Muscle of arm (tissue), 12 donors: ENCODE measurements around the gene ABCD3. TPM values are rescaled to one million over a fixed set of nuclear protein-coding genes. Genes with fewer than 3 reads are reported as not detected.
"Not testable (repeated sequence)": the region's sequence is repeated elsewhere in the genome, so short reads cannot be mapped to it uniquely, and the experiment has no call there.

Source experiments
- DNase-seq: peaks from one replicate; pipeline ENCODE4 v3.0.0-alpha.2; 2013
- polyA plus RNA-seq, 12 donors: library from polyadenylated mRNA; unstranded; fragments of 120-200 nt; gene quantifications; one replicate each; pipeline ENCODE4 v1.2.1, GENCODE V29; 2013; ENCODE audit not compliant: insufficient read length in 12 of 12

The ABCD3 gene
- polyA plus RNA-seq, 12 donors: 21.6 to 33.2 (median 29.6) TPM; not detected in 1

DNA sequence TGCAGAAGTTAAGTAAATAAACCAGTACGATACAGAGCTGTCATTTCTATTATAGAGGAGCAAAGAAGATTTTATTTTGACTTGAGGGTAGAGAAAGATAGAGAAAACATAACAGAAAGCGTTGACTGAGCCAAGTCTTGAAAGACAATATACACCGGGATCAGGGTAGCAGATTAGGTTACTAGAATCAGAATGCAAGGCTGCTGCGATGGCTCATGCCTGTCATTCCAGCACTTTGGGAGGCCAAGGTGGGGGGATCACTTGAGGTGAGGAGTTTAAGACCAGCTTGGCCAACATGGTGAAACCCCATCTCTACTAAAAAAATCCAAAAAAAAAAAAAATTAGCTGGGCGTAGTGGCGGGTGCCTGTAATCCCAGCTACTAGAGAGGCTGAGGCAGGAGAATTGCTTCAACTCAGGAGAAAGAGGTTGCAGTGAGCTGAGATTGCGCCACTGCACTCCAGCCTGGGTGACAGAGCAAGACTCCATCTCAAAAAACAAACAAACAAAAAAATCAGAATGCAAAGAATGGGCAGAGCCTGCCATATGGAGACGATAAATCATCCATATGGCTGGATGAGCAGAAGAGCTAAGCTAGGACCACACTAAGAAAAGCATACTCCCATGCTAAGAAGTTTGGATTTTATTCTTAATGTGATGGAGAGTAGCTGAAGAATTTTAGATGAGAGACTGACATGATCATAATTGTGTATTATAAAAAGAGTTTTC lies 9.9 kb upstream of the ABCD3 start:
- DNase-seq: no peak

GRCh38 chr1:94411237-94411636 lies 7.0 kb upstream of the ABCD3 start:
- no peak for DNase-seq

GRCh38 chr1:94413311-94413710 lies 4.9 kb upstream of the ABCD3 start:
- no peak for DNase-seq

DNA sequence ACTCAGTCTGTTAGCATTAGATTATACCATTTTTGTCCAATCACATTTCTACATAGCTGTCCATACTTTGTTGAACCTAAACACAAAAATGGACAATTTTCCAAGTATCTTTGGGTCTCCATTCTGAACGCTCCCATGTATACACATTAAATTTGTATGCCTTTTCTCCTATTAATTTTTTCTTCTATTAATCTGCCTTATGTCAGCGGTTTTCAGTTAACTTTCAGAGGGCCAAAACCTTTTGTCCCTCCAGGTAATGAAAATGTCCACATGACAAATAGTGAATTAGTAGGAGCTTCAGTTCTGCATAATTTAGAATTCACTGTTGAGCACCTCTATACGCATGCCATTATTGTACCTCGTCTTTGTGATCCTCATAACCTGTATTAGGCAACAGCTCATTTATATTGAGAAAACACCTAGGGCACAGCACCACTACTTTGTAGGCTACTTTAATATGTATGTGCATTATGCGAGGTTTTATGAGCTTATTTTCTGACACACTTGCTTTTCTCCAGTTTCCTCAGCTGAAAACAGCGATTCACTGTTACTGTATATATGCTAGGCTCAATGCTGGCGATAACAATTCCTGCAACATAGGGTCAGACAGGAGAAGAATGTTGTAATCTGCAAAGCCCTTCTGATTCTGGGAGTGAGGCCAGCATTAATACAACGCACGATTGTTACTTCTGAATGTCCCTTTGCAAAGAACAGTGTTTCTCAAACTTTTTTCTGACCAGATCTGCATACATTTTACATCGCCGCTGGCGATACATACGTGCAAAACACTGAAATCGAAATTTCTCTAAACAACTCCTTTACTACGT lies 1.1 kb upstream of the ABCD3 start:
- peak; percentile 75 for DNase-seq

GRCh38 chr1:94417728-94417977 lies 536 bp upstream of the ABCD3 start:
- no peak for DNase-seq

GRCh38 chr1:94418664-94419655 lies 771 bp downstream of the ABCD3 start:
- DNase-seq: peak; percentile 49

GRCh38 chr1:94422115-94422820 lies 4.1 kb downstream of the ABCD3 start:
- DNase-seq: no peak

- no peak for DNase-seq
Measured at GRCh38 chr1:94425821-94426484, 7.8 kb downstream of the ABCD3 start.

GRCh38 chr1:94426485-94426870 lies 8.3 kb downstream of the ABCD3 start:
- not testable (repeated sequence) for DNase-seq

- DNase-seq: no peak
Measured at GRCh38 chr1:94428441-94428840, 10.3 kb downstream of the ABCD3 start.

DNA sequence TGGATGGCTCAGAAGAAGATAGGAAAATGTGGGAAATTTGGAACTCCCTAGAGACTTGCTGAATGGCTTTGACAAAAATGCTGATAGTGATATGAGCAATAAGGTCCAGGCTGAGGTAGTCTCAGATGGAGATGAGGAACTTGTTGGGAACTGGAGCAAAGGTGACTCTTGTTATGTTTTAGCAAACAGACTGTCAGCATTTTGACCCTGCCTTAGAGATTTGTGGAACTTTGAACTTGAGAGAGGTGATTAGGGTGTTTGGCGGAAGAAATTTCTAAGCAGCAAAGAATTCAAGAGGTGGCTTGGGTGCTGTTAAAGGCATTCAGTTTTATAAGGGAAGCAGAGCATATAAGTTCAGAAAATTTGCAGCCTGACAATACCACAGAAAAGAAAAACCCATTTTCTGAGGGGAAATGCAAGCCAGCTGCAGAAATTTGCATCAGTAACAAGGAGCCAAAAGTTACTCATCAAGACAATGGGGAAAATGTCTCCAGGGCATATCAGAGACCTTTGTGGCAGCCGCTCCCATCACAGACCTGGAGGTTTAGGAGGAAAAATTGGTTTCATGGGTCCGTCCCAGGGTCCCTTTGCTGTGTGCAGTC lies 10.8 kb downstream of the ABCD3 start:
- not testable (repeated sequence) for DNase-seq

GRCh38 chr1:94430066-94430465 lies 11.9 kb downstream of the ABCD3 start:
- DNase-seq: not testable (repeated sequence)

DNA sequence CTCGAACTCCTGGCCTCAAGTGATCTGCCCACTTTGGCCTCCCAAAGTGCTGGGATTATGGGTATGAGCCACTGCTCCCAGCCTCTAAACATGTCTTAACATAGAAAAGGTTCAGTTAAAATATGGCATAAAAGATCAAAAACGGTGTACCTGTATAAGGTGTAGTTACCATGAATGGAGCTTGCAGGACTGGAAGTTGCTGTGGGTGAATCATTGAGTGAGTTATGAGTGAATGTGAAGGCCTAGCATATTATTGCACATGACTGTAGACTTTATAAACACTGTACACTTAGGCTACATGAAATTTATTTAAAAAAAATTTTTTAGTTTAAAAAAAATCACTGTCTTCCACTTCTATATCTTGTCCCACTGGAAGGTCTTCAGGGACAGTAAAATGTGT lies 15.7 kb downstream of the ABCD3 start:
- DNase-seq: no peak

DNA sequence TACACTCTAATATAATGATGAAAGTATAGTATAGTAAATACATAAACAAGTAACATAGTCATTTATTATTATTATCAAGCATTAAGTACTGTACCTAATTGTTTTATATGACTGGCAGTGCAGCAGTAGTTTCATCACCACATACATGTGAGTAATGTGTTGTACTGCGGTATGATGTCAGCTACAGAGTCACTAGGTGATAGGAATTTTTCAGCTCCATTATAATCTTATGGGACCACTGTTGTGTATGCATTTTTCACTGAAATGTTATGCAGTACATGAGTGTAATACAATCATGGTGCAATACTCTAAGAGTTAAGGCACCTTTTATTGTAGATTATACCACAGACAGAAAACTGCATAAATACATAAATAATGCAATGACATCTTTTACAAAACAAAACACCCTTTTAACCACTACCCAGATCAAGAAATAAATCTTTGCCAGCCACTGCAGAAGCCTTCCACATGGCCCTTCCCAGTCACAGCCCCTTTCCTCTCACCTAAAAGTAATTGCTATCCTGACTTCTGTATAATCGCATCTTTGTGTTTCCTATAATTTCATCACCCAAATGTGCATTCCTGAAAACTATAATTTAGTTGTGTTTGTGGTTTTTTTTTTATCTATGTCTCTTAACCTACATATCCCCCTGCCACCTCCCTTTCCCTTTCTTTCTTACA lies 16.3 kb downstream of the ABCD3 start:
- DNase-seq: no peak

DNA sequence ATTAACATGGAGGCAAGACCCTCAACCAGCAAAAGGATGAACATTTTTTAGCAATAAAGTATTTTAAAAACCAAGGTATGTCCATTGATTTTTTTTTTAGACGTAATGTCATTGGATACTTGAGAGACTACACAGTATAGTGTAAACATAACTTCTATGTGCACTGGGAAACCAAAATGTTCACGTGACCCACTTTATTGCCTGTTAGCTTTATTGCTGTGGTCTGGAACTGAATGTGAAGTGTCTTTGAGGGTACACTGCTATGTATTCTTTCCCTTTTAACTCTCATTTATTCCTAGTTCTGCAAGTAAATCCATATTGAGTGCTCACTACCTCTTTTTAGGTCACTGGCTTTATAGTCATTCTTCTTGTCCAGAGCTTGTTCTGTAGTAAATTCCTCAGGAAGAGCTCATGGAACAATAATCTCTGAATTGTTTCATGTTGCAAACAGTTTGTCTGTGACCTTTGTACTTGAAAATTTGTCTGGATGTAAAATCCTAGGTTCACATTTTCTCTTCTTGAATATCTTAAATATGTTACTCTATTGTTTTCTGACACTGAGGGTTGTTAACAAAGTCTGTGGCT lies 20.6 kb downstream of the ABCD3 start:
- DNase-seq: no peak

- DNase-seq: no peak
Measured at GRCh38 chr1:94440088-94440487, 21.9 kb downstream of the ABCD3 start.

- DNase-seq: not testable (repeated sequence)
Measured at GRCh38 chr1:94443067-94443466, 24.9 kb downstream of the ABCD3 start.

GRCh38 chr1:94444819-94445218 lies 26.6 kb downstream of the ABCD3 start:
- not testable (repeated sequence) for DNase-seq

DNA sequence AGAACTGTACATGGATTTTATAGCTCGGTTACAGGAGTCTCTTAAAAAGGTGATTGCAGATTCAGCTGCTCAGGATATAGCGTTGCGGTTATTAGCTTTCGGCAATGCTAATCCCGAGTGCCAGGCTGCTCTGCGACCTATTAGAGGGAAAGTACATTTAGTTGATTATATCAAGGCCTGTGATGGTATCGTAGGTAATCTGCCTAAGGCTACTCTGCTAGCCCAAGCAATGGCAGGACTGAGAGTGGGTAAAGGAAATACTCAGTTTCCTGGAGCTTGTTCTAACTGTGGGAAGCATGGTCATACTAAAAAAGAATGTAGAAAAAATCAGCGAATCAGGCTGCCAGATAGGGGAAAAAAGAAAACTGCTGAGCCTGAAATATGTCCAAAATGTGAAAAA lies 27.5 kb downstream of the ABCD3 start:
- not testable (repeated sequence) for DNase-seq

- DNase-seq: not testable (repeated sequence)
Measured at GRCh38 chr1:94446177-94446576, 28.0 kb downstream of the ABCD3 start.
